ENCODE measurements around the gene RNU2-1. TPM values are rescaled to one million over a fixed set of nuclear protein-coding genes. Genes with fewer than 3 reads are reported as not detected.

The RNU2-1 gene
- total and polyA plus RNA-seq, 12 donors, result 802 to 4,475 (median 3,039) TPM; not detected in 2

DNA sequence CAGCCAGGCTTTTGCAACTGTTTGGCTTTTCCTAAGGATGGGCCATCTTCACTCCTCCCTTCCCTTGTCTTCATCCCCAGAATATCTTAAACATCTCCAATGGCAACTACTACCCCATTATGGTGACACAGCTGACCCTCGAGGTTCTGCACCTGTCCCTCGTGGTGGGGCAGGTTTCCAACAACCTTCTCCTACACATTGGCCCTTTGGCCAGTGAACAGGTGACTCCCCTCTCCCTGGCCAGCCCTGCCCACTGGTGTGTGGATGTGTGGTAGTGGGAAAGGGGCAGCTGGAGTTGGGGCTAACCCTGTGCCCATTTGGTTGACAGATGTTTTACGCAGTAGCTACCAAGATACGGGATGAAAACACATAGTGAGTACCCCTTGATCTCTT lies 17.4 kb downstream of the RNU2-1 start:
- H3K9me3 ChIP-seq, result no peaks in the 10 kb centered on the region
- DNase-seq (no peak), ATAC-seq (no peak)
- H3K27ac ChIP-seq, result no peak overlapping the region
- H3K4me1 ChIP-seq, result peaks cover 0 to 22% (median 12%) of the 10 kb centered on the region in 9 donors
- intact Hi-C loops (cut with DNase I), result loop anchor here in 1 of 10 donors (10.0 kb wide), 1 partner anchor 98 kb away; no protein-coding TSS in a partner anchor
- TF ChIP-seq, protein P1, sequence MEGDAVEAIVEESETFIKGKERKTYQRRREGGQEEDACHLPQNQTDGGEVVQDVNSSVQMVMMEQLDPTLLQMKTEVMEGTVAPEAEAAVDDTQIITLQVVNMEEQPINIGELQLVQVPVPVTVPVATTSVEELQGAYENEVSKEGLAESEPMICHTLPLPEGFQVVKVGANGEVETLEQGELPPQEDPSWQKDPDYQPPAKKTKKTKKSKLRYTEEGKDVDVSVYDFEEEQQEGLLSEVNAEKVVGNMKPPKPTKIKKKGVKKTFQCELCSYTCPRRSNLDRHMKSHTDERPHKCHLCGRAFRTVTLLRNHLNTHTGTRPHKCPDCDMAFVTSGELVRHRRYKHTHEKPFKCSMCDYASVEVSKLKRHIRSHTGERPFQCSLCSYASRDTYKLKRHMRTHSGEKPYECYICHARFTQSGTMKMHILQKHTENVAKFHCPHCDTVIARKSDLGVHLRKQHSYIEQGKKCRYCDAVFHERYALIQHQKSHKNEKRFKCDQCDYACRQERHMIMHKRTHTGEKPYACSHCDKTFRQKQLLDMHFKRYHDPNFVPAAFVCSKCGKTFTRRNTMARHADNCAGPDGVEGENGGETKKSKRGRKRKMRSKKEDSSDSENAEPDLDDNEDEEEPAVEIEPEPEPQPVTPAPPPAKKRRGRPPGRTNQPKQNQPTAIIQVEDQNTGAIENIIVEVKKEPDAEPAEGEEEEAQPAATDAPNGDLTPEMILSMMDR (IDR thresholded peaks at IDR 0.05), result no peak
- H3K27me3 ChIP-seq, result no peaks in the 10 kb centered on the region
- H3K4me3 ChIP-seq, result no peak overlapping the region
- peaks cover 0 to 76% (median 6%) of the 10 kb centered on the region in 9 donors for H3K36me3 ChIP-seq
- WGBS, 2 donors, result 94 to 97% methylated on average over 4 of the region's 4 CpGs

DNA sequence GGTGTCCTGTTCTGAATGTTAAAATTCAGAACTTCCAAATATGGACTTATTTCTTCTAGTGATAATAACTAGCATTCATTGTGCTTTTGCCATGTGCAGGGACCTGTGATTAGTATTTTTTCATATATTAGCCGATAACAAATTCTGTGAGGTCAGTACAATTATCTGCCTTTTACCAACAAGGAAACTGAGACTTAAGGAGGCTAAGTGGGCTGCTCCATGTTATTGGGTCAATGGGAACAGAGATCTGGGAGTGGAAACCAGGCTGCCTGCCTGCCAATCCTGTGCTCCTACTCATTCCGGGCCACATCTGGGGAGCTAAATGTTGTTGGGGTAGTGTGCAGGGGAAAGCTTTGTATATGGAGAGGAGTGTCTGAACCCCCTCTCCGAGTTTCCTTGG lies 18.4 kb downstream of the RNU2-1 start:
- ATAC-seq (no peak), DNase-seq (no peak)
- Histone ChIP-seq H3K36me3 (peaks cover 0 to 77% (median 6%) of the 10 kb centered on the region in 9 donors), H3K27ac (no peak overlapping the region), H3K9me3 (no peaks in the 10 kb centered on the region), H3K4me1 (peaks cover 0 to 33% (median 20%) of the 10 kb centered on the region in 9 donors), H3K27me3 (no peaks in the 10 kb centered on the region), H3K4me3 (no peak overlapping the region)
- TF ChIP-seq, protein P1 (IDR thresholded peaks at IDR 0.05), result no peak
- 89 to 91% methylated on average over 3 of the region's 3 CpGs for WGBS, 2 donors
- intact Hi-C loops (cut with DNase I), result loop anchor here in 1 of 10 donors (10.0 kb wide), 1 partner anchor 99 kb away; no protein-coding TSS in a partner anchor

DNA sequence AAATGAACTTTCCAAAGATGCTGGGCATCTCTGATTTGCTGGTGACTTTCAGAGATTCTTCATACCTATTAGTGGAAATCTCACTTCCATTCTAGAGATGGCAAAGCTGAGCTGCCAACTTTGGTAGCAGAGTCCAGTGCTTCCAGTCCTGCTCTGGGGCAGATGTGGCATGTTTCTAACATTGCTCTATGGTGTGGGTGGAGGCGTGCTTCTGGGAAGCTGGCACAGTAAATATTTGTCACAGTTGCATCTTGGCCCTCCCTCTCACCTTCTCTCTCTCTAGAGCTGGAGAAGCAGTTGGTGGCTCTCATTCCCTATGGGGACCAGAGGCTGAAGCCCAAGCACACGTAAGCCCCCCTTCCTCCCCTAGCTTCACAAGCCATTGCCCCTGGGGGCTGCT lies 20.2 kb downstream of the RNU2-1 start:
- TF ChIP-seq, protein P1 (IDR thresholded peaks at IDR 0.05), result no peak
- intact Hi-C loops (cut with DNase I), result loop anchor here in 3 of 10 donors (5.0 to 10.0 kb wide), 3 partner anchors 36 to 119 kb away; no protein-coding TSS in a partner anchor
- peaks cover 0 to 33% (median 20%) of the 10 kb centered on the region in 9 donors for H3K4me1 ChIP-seq

DNA sequence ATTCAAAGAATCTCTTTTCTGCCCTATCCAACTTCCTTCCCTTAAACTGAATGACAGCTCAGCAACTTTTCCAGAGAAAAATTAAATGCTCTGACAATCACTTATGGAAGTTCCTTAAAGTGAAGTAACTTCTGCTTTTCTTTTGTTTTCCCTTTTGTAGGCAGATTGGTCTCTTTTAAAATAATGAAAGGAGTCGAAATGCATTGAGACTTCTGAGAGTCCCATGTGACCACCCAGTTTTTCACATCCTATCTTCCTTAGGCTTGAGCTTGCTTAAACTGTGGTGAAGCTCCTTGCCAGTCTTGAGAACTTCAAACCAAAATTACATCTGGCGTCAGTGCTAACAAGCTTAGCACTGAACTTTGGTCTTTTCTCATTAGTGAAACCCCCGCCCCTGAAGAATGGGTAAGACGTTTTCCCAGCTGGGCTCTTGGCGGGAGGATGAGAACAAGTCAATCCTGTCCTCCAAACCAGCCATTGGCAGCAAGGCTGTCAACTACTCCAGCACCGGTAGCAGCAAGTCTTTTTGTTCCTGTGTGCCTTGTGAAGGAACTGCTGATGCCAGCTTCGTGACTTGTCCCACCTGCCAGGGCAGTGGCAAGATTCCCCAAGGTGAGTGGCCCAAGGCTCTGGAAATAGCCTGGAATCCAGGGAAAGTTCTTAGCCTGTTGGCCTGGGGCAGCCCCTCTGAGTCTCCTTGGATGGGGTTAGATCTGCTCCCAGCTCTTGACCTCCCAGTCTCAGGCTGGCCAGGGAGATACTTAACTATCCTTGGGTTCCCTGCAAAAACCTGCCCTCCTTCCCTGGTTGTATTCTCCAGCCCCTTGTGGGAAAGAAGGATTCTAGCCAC lies 20.9 kb downstream of the RNU2-1 start:
- Histone ChIP-seq H3K36me3 (peaks cover 0 to 82% (median 23%) of the 10 kb centered on the region in 9 donors), H3K27ac (peak overlapping the region in 8 of 10 donors; percentile 71 to 90 (median 84)), H3K27me3 (no peaks in the 10 kb centered on the region), H3K4me3 (peak overlapping the region in 9 of 10 donors; percentile 53 to 72 (median 68)), H3K9me3 (no peaks in the 10 kb centered on the region), H3K4me1 (peaks cover 0 to 33% (median 20%) of the 10 kb centered on the region in 9 donors)
- 68 to 73% methylated on average over 7 of the region's 7 CpGs for WGBS, 2 donors
- ATAC-seq (peak in 3 of 8 donors; percentile 9 to 27 (median 18)), DNase-seq (no peak)
- TF ChIP-seq, protein P1 (IDR thresholded peaks at IDR 0.05), result no peak
- intact Hi-C loops (cut with DNase I), result loop anchor here in 3 of 10 donors (5.0 to 10.0 kb wide), 3 partner anchors 36 to 119 kb away; no protein-coding TSS in a partner anchor

More for the DNA sequence above, 20.2 kb downstream of the RNU2-1 start:
- H3K4me3 ChIP-seq, result peak overlapping the region in 2 of 10 donors; percentile 67 to 70
- H3K27me3 ChIP-seq, result no peaks in the 10 kb centered on the region
- DNase-seq (no peak), ATAC-seq (no peak)
- WGBS, 2 donors, result 91 to 100% methylated on average over 2 of the region's 2 CpGs
- no peaks in the 10 kb centered on the region for H3K9me3 ChIP-seq
- peaks cover 0 to 80% (median 17%) of the 10 kb centered on the region in 9 donors for H3K36me3 ChIP-seq
- peak overlapping the region in 1 of 10 donors; percentile 90 for H3K27ac ChIP-seq
